OCI-LY3 (cell line): ENCODE measurements around the gene FUT4.

Experiments used
- H2AFZ ChIP-seq: fragments of 200-600, 300-600 bp; shearing (Covaris generic); 2 replicates; pipeline ENCODE4 v1.6.0; 2014; ENCODE audit warnings: antibody characterized with exemption, low read depth, low read length
- H3K27ac ChIP-seq: fragments of 200-600, 300-600 bp; sonication (generic); 2 replicates; pipeline ENCODE4 v1.5.1; 2014; ENCODE audit warnings: mild to moderate bottlenecking, low read length, moderate library complexity, mixed read lengths
- H3K27me3 ChIP-seq: fragments of 200-600, 300-600 bp; sonication (generic); 2 replicates; pipeline ENCODE4 v1.6.1; 2014; ENCODE audit warnings: low read depth, low read length, mixed read lengths
- H3K36me3 ChIP-seq: fragments of 200-600, 300-600 bp; sonication (generic); replicated peaks from 2 replicates; pipeline ENCODE3; 2014; ENCODE audit warnings: low read depth, low read length, mixed read lengths
- H3K4me1 ChIP-seq: fragments of 300-600, 200-600 bp; sonication (generic); 2 replicates; pipeline ENCODE4 v1.6.1; 2014; ENCODE audit warnings: low read length, mixed read lengths
- H3K4me2 ChIP-seq: fragments of 200-600, 300-600 bp; sonication (generic); 2 replicates; pipeline ENCODE4 v1.6.1; 2014; ENCODE audit warnings: low read length, mixed read lengths
- H3K4me3 ChIP-seq: fragments of 300-600, 200-600 bp; sonication (generic); 2 replicates; pipeline ENCODE4 v1.5.1; 2014; ENCODE audit warnings: antibody characterized with exemption, mild to moderate bottlenecking, low read length, moderate library complexity
- H3K79me2 ChIP-seq: fragments of 300-600, 200-600 bp; shearing (Covaris generic); 2 replicates; pipeline ENCODE4 v1.6.1; 2014; ENCODE audit warnings: mild to moderate bottlenecking, low read length, mixed read lengths
- H3K9ac ChIP-seq: fragments of 300-600, 200-600 bp; shearing (Covaris generic); 2 replicates; pipeline ENCODE4 v1.6.0; 2014; ENCODE audit warnings: mild to moderate bottlenecking, low read length, moderate library complexity
- H3K9me3 ChIP-seq: fragments of 200-600, 300-600 bp; shearing (Covaris generic); 2 replicates; pipeline ENCODE4 v1.6.1; 2014; ENCODE audit warnings: low read length, mixed read lengths; ENCODE audit not compliant: insufficient read depth
- H4K20me1 ChIP-seq: fragments of 200-600, 300-600 bp; sonication (generic); 2 replicates; pipeline ENCODE4 v1.6.1; 2016; ENCODE audit warnings: low read length, mixed read lengths; ENCODE audit not compliant: insufficient read depth
- CTCF ChIP-seq: fragments of 200-600, 300-600 bp; sonication (generic); IDR thresholded peaks from 2 replicates; pipeline ENCODE4 v1.5.1; 2014; ENCODE audit warnings: antibody characterized with exemption, low read length, low read depth
- EZH2phosphoT487 ChIP-seq: fragments of 200-600 bp; shearing (Covaris generic); IDR thresholded peaks from 2 replicates; pipeline ENCODE4 v1.6.1; 2018; ENCODE audit warnings: antibody characterized with exemption, mixed run types, low read depth

The FUT4 gene, protein sequence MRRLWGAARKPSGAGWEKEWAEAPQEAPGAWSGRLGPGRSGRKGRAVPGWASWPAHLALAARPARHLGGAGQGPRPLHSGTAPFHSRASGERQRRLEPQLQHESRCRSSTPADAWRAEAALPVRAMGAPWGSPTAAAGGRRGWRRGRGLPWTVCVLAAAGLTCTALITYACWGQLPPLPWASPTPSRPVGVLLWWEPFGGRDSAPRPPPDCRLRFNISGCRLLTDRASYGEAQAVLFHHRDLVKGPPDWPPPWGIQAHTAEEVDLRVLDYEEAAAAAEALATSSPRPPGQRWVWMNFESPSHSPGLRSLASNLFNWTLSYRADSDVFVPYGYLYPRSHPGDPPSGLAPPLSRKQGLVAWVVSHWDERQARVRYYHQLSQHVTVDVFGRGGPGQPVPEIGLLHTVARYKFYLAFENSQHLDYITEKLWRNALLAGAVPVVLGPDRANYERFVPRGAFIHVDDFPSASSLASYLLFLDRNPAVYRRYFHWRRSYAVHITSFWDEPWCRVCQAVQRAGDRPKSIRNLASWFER

DNA sequence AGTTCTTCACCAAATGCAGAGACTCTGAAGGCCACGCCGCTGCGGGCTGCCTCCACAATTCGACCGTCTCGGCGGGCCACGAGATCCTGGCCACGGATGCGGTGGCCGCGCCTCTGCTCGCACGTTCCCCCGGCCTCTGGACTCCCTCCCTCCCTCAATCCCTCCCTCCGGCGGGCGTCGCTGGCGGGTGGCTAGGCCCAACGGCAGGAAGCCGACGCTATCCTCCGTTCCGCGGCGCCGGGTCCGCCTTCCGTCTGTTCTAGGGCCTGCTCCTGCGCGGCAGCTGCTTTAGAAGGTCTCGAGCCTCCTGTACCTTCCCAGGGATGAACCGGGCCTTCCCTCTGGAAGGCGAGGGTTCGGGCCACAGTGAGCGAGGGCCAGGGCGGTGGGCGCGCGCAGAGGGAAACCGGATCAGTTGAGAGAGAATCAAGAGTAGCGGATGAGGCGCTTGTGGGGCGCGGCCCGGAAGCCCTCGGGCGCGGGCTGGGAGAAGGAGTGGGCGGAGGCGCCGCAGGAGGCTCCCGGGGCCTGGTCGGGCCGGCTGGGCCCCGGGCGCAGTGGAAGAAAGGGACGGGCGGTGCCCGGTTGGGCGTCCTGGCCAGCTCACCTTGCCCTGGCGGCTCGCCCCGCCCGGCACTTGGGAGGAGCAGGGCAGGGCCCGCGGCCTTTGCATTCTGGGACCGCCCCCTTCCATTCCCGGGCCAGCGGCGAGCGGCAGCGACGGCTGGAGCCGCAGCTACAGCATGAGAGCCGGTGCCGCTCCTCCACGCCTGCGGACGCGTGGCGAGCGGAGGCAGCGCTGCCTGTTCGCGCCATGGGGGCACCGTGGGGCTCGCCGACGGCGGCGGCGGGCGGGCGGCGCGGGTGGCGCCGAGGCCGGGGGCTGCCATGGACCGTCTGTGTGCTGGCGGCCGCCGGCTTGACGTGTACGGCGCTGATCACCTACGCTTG, at the start of gene FUT4:
Gene FUT4, plus strand, starts transcription at position 227 of the 951 bp plus-strand sequence. Its CDS starts 213 bp downstream, at position 440.
- Histone ChIP-seq H3K4me3 (peak within 1 kb of the TSS; percentile 81), H3K36me3 (no peaks in the 10 kb centered on the region), H4K20me1 (no peaks in the 10 kb centered on the region), H3K27ac (peak within 1 kb of the TSS; percentile 67), H3K4me1 (peaks cover 12% of the 10 kb centered on the region), H3K27me3 (no peaks in the 10 kb centered on the region), H3K9me3 (no peaks in the 10 kb centered on the region), H3K4me2 (peak within 1 kb of the TSS; percentile 71), H3K9ac (peak within 1 kb of the TSS; percentile 88), H3K79me2 (peaks cover 3% of the 10 kb centered on the region; the same call in 1 of the 2 replicates), H2AFZ (peak within 1 kb of the TSS; percentile 82)
- TF ChIP-seq EZH2phosphoT487 (no peak), CTCF (no peak)

DNA sequence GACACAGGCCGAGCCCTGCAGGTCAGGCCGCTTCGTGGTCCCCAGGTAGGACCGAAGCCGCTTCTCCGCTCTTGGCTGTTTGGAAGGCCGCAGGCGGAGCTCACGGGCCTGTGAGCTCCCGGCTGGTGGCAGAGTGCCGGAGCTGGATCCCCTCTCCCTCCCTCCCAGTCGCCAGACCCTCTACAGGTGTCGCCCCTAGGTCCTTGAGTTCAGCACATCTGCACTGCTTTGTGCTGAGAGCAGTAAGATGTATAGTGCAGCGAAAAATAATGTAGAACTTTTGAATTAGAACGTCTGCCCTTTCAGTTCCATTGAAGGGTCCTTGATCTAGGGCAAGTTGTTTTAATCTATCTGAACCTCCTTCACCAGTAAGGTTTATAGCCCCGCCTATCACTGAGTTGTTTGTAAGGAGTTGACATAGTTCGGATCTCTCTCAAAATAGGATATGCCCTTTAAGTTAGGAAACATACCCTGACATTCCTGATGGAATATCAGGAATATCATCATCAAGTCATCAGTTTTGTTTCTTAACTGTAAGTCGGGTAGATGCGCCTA, 49.5 kb upstream of the FUT4 start:
- H4K20me1 ChIP-seq, result no peaks in the 10 kb centered on the region
- H2AFZ ChIP-seq, result peak overlapping the region; percentile 27; the same call in 1 of the 2 replicates
- H3K36me3 ChIP-seq, result peaks cover 29% of the 10 kb centered on the region
- H3K9ac ChIP-seq, result peak overlapping the region; percentile 63
- H3K79me2 ChIP-seq, result peaks cover 47% of the 10 kb centered on the region
- TF ChIP-seq CTCF (no peak), EZH2phosphoT487 (no peak)
- 0 out of 2 replicates have a peak overlapping the region, but pooled peaks have one; percentile 11 for H3K27ac ChIP-seq
- H3K4me2 ChIP-seq, result peak overlapping the region; percentile 84
- peaks cover 21% of the 10 kb centered on the region for H3K4me1 ChIP-seq
- H3K4me3 ChIP-seq, result peak overlapping the region; percentile 86
- H3K27me3 ChIP-seq, result no peaks in the 10 kb centered on the region
- no peaks in the 10 kb centered on the region for H3K9me3 ChIP-seq

DNA sequence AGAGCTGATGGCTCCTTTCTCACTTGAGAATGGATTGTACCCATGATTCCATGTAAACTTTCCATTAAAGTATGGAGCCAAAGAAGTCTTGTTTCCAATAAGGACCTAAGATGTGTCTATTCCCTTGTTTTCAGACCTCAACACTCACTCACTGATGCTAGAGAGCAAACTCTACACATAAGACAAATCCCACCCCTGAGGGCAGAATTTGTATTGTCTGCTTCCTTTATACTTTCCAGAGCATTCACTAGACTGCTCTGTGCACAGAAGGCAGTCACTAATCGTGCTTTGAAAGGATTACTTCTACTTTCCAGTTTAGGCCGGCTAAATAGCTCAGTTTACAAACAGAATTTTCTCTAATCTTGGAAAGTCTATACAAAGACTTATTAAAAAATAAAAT, 43.5 kb upstream of the FUT4 start:
- Histone ChIP-seq H3K36me3 (peaks cover 25% of the 10 kb centered on the region), H2AFZ (no peak overlapping the region)

More for the DNA sequence above, 43.5 kb upstream of the FUT4 start:
- no peak overlapping the region for H3K4me3 ChIP-seq
- H3K9me3 ChIP-seq, result no peaks in the 10 kb centered on the region
- no peak overlapping the region for H3K27ac ChIP-seq
- H3K27me3 ChIP-seq, result no peaks in the 10 kb centered on the region
- TF ChIP-seq CTCF, result no peak
- no peak for TF ChIP-seq EZH2phosphoT487
- H4K20me1 ChIP-seq, result no peaks in the 10 kb centered on the region
- no peak overlapping the region for H3K4me2 ChIP-seq
- H3K79me2 ChIP-seq, result peaks cover 6% of the 10 kb centered on the region; the same call in 1 of the 2 replicates
- 0 out of 2 replicates have a peak, but pooled peaks cover 2% of the 10 kb centered on the region for H3K4me1 ChIP-seq
- H3K9ac ChIP-seq, result no peak overlapping the region
